Liver (tissue), 9 donors: ENCODE results near the gene RADIL. TPM values are rescaled to one million over a fixed set of nuclear protein-coding genes. Genes with fewer than 3 reads are reported as not detected.

Experiments
- DNase-seq: peaks from one replicate; pipeline ENCODE4 v3.0.0-alpha.2; 2017; ENCODE audit warnings: low spot score
- H3K27ac ChIP-seq, 2 donors: one replicate each; pipeline ENCODE4 v1.7.0; 2013; ENCODE audit warnings: inconsistent platforms in 2 of 2, low read length in 2 of 2, control low read depth in 1 of 2, low read depth in 1 of 2, mild to moderate bottlenecking in 1 of 2
- H3K27me3 ChIP-seq, 4 donors: one replicate each; pipeline versions ENCODE4 v1.6.1 to v1.7.0; 2013; ENCODE audit warnings: low read length in 3 of 4, inconsistent platforms in 1 of 4, mild to moderate bottlenecking in 1 of 4, moderate library complexity in 1 of 4; ENCODE audit not compliant: control insufficient read depth in 4 of 4, insufficient read depth in 4 of 4
- H3K36me3 ChIP-seq, 4 donors: one replicate each; pipeline versions ENCODE4 v1.6.1 to v1.7.0; 2013; ENCODE audit warnings: low read length in 3 of 4, mild to moderate bottlenecking in 3 of 4, low read depth in 1 of 4, moderate library complexity in 1 of 4; ENCODE audit not compliant: control insufficient read depth in 4 of 4, insufficient read depth in 3 of 4
- H3K4me1 ChIP-seq, 4 donors: one replicate each; pipeline versions ENCODE4 v1.6.1 to v1.7.0; 2013; ENCODE audit warnings: low read length in 3 of 4, mild to moderate bottlenecking in 3 of 4, moderate library complexity in 1 of 4; ENCODE audit not compliant: control insufficient read depth in 4 of 4, insufficient read depth in 4 of 4
- H3K4me3 ChIP-seq, 3 donors: one replicate each; pipeline versions ENCODE4 v1.6.1 to v1.7.0; 2013; ENCODE audit warnings: low read length in 3 of 3, control low read depth in 1 of 3, low read depth in 1 of 3, mild to moderate bottlenecking in 1 of 3
- H3K9ac ChIP-seq, 2 donors: one replicate each; pipeline ENCODE4 v1.7.0; 2013; ENCODE audit warnings: low read length in 2 of 2, mild to moderate bottlenecking in 2 of 2, moderate library complexity in 2 of 2, control low read depth in 1 of 2, low read depth in 1 of 2
- H3K9me3 ChIP-seq, 4 donors: one replicate each; pipeline versions ENCODE4 v1.6.1 to v1.7.0; 2013; ENCODE audit warnings: low read length in 3 of 4; ENCODE audit not compliant: control insufficient read depth in 4 of 4
- EGR1 ChIP-seq, 2 donors: IDR thresholded peaks; 2 replicates each; pipeline ENCODE4 v1.6.1; 2016 to 2018; ENCODE audit warnings: antibody characterized with exemption in 2 of 2, low read depth in 2 of 2
- FOXA2 ChIP-seq: IDR thresholded peaks from 2 replicates; pipeline ENCODE4 v1.6.1; 2016; ENCODE audit warnings: antibody characterized with exemption
- GABPA ChIP-seq, 2 donors: IDR thresholded peaks in 1 of 2; conservative IDR thresholded peaks in 1 of 2; 2 replicates each; pipeline ENCODE4 v1.6.1; 2016; ENCODE audit warnings: antibody characterized with exemption in 2 of 2, mild to moderate bottlenecking in 1 of 2, moderate library complexity in 1 of 2
- HNF4A ChIP-seq, 2 donors: conservative IDR thresholded peaks; 2 replicates each; pipeline ENCODE4 v1.6.1; 2016; ENCODE audit warnings: antibody characterized with exemption in 2 of 2, mild to moderate bottlenecking in 2 of 2
- HNF4G ChIP-seq: IDR thresholded peaks from 2 replicates; pipeline ENCODE4 v1.6.1; 2016; ENCODE audit warnings: antibody characterized with exemption
- NR2F2 ChIP-seq: IDR thresholded peaks from 2 replicates; pipeline ENCODE4 v1.6.1; 2016; ENCODE audit warnings: antibody characterized with exemption
- RAD21 ChIP-seq, 2 donors: IDR thresholded peaks; 2 replicates each; pipeline ENCODE4 v1.6.1; 2016; ENCODE audit warnings: antibody characterized with exemption in 2 of 2, mild to moderate bottlenecking in 2 of 2
- RXRA ChIP-seq, 2 donors: IDR thresholded peaks; 2 replicates each; pipeline ENCODE4 v1.6.1; 2017 to 2018; ENCODE audit warnings: antibody characterized with exemption in 2 of 2, mild to moderate bottlenecking in 1 of 2
- SP1 ChIP-seq: IDR thresholded peaks from 2 replicates; pipeline ENCODE4 v1.6.1; 2018; ENCODE audit warnings: antibody characterized with exemption, mild to moderate bottlenecking
- TAF1 ChIP-seq: conservative IDR thresholded peaks from 2 replicates; pipeline ENCODE4 v1.6.1; 2016; ENCODE audit warnings: antibody characterized with exemption, mild to moderate bottlenecking
- YY1 ChIP-seq: IDR thresholded peaks from 2 replicates; pipeline ENCODE4 v1.6.1; 2016; ENCODE audit warnings: antibody characterized with exemption, mild to moderate bottlenecking
- WGBS: extraction: QIAGEN DNeasy Blood & Tissue Kit; methylation state at CpG from one replicate; pipeline ENCODE4 v1.1.7; 2013; 5-methylcytosine and 5-hydroxymethylcytosine counted together
- polyA plus RNA-seq, 2 donors: library from polyadenylated mRNA; stranded (reverse) in 1 of 2; unstranded in 1 of 2; fragments of 200-250 nt in 1 of 2; fragments of >200 nt in 1 of 2; fragmentation: Nextera tagmentation in 1 of 2; extraction: Ambion mirVana in 1 of 2; gene quantifications; one replicate each; pipeline versions ENCODE4 v1.2.1 to v1.2.3, GENCODE V29; 2013 to 2015
- total RNA-seq, 2 donors: library from RNA; depleted of rRNA; stranded (reverse); fragments of >200 nt; gene quantifications; one replicate each; pipeline ENCODE4 v1.2.3, GENCODE V29; 2014
- TF ChIP-seq, protein P1 (sequence below): IDR thresholded peaks from 2 replicates; pipeline ENCODE4 v1.6.1; 2016; ENCODE audit warnings: antibody characterized with exemption
- TF ChIP-seq, protein P2 (sequence below): fragments of 150-350 bp; IDR thresholded peaks from 2 replicates; pipeline ENCODE4 v1.5.1; 2017; ENCODE audit warnings: improper control_type of control experiment, low read depth, low read length; ENCODE audit not compliant: missing input control
- TF ChIP-seq, protein P3 (sequence below): IDR thresholded peaks from 2 replicates; pipeline ENCODE4 v1.6.1; 2016; ENCODE audit warnings: antibody characterized with exemption, mild to moderate bottlenecking
- TF ChIP-seq, protein P4 (sequence below): IDR thresholded peaks from 2 replicates; pipeline ENCODE4 v1.6.1; 2016; ENCODE audit warnings: antibody characterized with exemption
- TF ChIP-seq, protein P5 (sequence below): IDR thresholded peaks from 2 replicates; pipeline ENCODE4 v1.6.1; 2016; ENCODE audit warnings: antibody characterized with exemption
- donor health status: healthy.
- donor health status: healthy.
- donor health status: healthy.
- donor health status: healthy.
- donor health status: healthy.

The RADIL gene
- total and polyA plus RNA-seq, 4 donors = 0.14 to 0.25 (median 0.21) TPM; not detected in 1

DNA sequence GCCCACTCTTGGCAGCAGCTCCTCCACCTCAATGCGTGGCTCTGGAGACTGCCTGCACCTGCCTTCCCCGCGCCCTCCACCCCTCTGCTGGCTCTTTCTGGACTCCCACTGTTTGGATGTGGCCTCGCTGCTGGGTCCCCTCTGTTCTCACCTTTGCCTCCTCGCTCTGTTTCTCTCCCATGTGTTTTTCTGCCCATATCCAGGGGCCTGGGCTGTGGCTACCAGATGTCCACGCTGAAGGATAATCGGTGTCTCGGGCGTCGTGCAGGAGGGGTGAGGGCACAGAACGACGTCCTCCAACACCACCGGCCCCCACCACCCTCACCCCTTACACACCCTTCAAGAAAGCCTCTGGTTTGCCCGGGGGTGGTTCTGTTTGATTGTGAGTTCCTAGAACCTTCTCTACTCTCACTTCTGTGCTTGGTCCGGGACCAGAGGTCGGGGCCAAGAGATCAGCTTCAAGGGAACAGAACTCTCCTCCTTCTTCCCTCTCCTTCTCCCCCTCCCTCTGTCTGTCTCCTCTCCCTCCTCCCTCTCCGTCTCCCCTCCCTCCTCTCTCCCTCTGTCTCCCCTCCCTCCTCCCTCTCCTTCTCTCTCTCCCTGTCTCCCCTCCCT, 76.4 kb downstream of the RADIL start:
- H3K27me3 ChIP-seq = no peaks in the 10 kb centered on the region
- 67% methylated on average over 17 of the region's 17 CpGs for WGBS
- TF ChIP-seq, protein P1, sequence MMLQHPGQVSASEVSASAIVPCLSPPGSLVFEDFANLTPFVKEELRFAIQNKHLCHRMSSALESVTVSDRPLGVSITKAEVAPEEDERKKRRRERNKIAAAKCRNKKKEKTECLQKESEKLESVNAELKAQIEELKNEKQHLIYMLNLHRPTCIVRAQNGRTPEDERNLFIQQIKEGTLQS = no peak
- TF ChIP-seq SP1 = no peak
- TF ChIP-seq, protein P2, sequence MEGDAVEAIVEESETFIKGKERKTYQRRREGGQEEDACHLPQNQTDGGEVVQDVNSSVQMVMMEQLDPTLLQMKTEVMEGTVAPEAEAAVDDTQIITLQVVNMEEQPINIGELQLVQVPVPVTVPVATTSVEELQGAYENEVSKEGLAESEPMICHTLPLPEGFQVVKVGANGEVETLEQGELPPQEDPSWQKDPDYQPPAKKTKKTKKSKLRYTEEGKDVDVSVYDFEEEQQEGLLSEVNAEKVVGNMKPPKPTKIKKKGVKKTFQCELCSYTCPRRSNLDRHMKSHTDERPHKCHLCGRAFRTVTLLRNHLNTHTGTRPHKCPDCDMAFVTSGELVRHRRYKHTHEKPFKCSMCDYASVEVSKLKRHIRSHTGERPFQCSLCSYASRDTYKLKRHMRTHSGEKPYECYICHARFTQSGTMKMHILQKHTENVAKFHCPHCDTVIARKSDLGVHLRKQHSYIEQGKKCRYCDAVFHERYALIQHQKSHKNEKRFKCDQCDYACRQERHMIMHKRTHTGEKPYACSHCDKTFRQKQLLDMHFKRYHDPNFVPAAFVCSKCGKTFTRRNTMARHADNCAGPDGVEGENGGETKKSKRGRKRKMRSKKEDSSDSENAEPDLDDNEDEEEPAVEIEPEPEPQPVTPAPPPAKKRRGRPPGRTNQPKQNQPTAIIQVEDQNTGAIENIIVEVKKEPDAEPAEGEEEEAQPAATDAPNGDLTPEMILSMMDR = no peak
- TF ChIP-seq, protein P3, sequence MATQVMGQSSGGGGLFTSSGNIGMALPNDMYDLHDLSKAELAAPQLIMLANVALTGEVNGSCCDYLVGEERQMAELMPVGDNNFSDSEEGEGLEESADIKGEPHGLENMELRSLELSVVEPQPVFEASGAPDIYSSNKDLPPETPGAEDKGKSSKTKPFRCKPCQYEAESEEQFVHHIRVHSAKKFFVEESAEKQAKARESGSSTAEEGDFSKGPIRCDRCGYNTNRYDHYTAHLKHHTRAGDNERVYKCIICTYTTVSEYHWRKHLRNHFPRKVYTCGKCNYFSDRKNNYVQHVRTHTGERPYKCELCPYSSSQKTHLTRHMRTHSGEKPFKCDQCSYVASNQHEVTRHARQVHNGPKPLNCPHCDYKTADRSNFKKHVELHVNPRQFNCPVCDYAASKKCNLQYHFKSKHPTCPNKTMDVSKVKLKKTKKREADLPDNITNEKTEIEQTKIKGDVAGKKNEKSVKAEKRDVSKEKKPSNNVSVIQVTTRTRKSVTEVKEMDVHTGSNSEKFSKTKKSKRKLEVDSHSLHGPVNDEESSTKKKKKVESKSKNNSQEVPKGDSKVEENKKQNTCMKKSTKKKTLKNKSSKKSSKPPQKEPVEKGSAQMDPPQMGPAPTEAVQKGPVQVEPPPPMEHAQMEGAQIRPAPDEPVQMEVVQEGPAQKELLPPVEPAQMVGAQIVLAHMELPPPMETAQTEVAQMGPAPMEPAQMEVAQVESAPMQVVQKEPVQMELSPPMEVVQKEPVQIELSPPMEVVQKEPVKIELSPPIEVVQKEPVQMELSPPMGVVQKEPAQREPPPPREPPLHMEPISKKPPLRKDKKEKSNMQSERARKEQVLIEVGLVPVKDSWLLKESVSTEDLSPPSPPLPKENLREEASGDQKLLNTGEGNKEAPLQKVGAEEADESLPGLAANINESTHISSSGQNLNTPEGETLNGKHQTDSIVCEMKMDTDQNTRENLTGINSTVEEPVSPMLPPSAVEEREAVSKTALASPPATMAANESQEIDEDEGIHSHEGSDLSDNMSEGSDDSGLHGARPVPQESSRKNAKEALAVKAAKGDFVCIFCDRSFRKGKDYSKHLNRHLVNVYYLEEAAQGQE = no peak
- no peak for TF ChIP-seq NR2F2
- no peak for TF ChIP-seq RAD21 (IDR thresholded peaks at IDR 0.05)
- TF ChIP-seq EGR1 (IDR thresholded peaks at IDR 0.05; ENCODE audit: low read depth in 2 of 2) = no peak
- TF ChIP-seq, protein P4, sequence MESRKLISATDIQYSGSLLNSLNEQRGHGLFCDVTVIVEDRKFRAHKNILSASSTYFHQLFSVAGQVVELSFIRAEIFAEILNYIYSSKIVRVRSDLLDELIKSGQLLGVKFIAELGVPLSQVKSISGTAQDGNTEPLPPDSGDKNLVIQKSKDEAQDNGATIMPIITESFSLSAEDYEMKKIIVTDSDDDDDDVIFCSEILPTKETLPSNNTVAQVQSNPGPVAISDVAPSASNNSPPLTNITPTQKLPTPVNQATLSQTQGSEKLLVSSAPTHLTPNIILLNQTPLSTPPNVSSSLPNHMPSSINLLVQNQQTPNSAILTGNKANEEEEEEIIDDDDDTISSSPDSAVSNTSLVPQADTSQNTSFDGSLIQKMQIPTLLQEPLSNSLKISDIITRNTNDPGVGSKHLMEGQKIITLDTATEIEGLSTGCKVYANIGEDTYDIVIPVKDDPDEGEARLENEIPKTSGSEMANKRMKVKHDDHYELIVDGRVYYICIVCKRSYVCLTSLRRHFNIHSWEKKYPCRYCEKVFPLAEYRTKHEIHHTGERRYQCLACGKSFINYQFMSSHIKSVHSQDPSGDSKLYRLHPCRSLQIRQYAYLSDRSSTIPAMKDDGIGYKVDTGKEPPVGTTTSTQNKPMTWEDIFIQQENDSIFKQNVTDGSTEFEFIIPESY = no peak
- TF ChIP-seq RXRA (IDR thresholded peaks at IDR 0.05) = no peak
- no peak for TF ChIP-seq TAF1
- TF ChIP-seq GABPA (IDR thresholded peaks at IDR 0.05 in 1 of 2, conservative IDR thresholded peaks at IDR 0.05 in 1 of 2) = no peak
- TF ChIP-seq, protein P5, sequence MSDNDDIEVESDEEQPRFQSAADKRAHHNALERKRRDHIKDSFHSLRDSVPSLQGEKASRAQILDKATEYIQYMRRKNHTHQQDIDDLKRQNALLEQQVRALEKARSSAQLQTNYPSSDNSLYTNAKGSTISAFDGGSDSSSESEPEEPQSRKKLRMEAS = no peak
- TF ChIP-seq HNF4A (conservative IDR thresholded peaks at IDR 0.05) = no peak
- TF ChIP-seq YY1 = no peak
- TF ChIP-seq FOXA2 = no peak
- no peaks in the 10 kb centered on the region for H3K36me3 ChIP-seq
- no peaks in the 10 kb centered on the region for H3K9me3 ChIP-seq
- H3K27ac ChIP-seq = no peak overlapping the region
- H3K4me1 ChIP-seq = no peaks in the 10 kb centered on the region
- DNase-seq = no peak
- no peak overlapping the region for H3K4me3 ChIP-seq
- no peak overlapping the region for H3K9ac ChIP-seq

DNA sequence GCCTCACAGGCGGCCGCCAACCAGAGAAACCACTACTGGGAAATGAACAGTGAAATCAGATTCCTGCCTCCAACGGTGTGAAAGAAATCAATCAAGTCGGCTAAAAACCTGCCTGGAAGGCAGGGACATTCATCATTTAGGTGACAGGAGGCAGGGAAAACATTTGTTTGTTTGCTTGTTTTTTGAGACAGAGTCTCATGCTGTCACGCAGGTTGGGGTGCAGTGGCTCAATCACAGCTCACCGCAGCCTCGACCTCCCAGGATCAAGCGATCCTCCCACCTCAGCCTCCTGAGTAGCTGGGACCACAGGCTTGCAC, 77.6 kb downstream of the RADIL start:
- no peaks in the 10 kb centered on the region for H3K27me3 ChIP-seq
- no peaks in the 10 kb centered on the region for H3K9me3 ChIP-seq
- H3K9ac ChIP-seq = no peak overlapping the region

More for the DNA sequence above, 77.6 kb downstream of the RADIL start:
- 71% methylated on average over 8 of the region's 8 CpGs for WGBS
- no peak for DNase-seq
- Histone ChIP-seq H3K36me3 (no peaks in the 10 kb centered on the region), H3K4me1 (no peaks in the 10 kb centered on the region), H3K4me3 (no peak overlapping the region), H3K27ac (no peak overlapping the region)
- TF ChIP-seq, protein P3 = no peak
- no peak for TF ChIP-seq TAF1
- no peak for TF ChIP-seq YY1
- no peak for TF ChIP-seq HNF4G
